Measurements from ENCODE around the gene RUVBL2.
A peak's percentile ranks its signal among the peaks of the same experiment; 100 is the strongest.

The RUVBL2 gene

DNA sequence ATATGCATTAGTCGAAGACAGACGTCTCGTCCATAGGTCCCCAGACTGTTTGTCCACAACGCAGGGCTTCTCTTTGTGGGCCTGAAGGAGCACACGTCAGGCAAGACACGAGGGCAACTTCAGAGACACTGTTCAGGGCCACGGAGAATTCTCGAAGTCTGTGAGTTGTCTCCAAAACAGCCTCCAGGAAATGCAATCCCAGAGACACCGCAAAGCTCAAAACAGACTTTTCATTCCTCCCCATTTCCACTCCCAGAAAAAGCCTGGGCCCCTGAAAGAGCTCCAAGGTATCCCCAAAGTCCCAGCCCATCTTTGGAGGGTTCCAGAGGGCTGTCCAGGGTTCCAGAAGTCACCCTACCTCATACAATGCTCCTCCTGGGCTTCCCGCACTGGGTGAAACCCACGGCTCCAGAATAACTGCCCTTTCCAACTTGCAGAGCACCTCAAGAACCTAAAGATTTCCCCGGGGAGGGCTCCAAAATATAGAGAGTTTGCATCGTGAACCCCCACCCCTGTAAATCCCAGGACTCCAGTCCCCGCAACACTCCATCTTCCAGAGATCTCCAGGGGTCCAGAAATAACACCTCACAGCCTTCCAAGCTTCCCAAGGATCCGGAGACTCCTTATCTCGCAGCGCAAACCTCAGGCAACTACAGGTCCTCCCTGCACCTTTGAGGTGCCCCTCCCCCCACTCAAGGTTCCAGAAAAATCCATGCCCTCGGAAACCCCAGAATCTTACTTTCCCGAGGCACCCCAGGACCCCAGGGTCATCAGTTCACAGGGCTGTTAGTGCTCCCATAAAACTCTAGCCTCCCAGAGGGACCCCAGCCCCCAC lies 29.3 kb upstream of the RUVBL2 start:
- DNase-seq (ENCODE audit: low read depth), result peak; percentile 69

DNA sequence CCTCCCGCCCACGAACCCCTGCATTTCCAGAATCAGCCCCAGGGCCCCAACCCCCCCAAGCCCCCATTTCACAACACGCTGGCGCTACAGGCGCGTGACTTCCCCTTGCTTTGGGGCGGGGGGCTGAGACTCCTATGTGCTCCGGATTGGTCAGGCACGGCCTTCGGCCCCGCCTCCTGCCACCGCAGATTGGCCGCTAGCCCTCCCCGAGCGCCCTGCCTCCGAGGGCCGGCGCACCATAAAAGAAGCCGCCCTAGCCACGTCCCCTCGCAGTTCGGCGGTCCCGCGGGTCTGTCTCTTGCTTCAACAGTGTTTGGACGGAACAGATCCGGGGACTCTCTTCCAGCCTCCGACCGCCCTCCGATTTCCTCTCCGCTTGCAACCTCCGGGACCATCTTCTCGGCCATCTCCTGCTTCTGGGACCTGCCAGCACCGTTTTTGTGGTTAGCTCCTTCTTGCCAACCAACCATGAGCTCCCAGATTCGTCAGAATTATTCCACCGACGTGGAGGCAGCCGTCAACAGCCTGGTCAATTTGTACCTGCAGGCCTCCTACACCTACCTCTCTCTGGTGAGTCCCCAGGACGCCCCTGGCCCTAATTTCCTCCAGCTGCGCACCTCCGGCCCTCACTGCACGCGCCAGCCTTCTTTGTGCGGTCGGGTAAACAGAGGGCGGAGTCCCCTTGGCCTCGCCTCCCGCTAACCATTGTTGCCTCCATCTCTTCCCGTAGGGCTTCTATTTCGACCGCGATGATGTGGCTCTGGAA lies 28.5 kb upstream of the RUVBL2 start, which contains the start of gene FTL:
Gene FTL, plus strand, starts transcription at position 270 of the 766 bp plus-strand sequence. Its CDS starts 199 bp downstream, at position 469.
- peak; percentile 95 for DNase-seq (ENCODE audit: low read depth)

DNA sequence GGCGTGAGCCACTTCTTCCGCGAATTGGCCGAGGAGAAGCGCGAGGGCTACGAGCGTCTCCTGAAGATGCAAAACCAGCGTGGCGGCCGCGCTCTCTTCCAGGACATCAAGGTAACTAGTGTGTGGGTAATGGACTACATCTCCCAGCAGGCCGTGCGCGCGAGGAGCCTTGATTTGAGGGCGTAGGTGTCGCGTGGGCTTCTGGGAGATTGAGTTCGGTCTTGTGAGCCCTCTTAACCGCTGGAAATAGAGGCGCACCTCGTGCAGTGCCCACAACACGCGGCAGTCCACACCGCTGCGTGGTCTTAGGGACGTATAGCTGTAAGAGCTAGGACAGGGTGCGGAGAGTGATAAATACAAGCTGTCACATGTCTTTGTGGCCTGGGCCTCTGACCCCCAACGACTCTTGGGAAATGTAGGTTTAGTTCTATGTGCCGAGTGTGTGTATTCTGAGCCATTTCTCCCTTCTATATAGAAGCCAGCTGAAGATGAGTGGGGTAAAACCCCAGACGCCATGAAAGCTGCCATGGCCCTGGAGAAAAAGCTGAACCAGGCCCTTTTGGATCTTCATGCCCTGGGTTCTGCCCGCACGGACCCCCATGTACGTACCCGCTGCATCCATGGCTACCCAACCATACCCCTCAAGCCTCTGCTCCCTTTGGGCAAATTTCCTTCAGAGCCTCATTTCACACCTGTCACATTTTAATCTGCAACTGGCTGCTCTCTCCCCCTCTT lies 27.7 kb upstream of the RUVBL2 start:
- peak; percentile 71 for DNase-seq (ENCODE audit: low read depth)

DNA sequence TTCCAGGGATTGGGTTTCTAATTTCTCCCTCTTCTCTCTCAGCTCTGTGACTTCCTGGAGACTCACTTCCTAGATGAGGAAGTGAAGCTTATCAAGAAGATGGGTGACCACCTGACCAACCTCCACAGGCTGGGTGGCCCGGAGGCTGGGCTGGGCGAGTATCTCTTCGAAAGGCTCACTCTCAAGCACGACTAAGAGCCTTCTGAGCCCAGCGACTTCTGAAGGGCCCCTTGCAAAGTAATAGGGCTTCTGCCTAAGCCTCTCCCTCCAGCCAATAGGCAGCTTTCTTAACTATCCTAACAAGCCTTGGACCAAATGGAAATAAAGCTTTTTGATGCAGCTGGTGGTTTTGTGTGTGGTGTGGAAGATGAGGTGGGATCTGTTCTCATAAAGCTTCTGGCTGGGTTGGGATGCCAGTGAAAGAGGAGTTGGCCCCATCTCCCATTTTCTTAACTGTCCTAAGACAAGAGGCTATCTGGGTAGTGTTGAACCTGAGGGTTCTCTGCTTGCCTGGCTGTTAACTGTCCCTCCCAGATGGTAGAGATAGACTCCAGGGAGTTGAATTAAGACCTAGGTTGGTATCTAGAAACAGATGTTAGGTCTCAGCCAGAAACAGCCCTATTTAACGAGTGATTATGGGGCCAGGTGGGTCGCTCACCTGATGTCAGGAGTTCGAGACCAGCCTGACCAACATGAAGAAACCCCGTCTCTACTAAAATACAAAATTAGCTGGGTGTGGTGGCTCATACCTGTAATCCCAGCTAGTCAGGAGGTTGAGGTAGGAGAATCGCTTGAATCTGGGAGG lies 26.9 kb upstream of the RUVBL2 start:
- DNase-seq (ENCODE audit: low read depth), result no peak

DNA sequence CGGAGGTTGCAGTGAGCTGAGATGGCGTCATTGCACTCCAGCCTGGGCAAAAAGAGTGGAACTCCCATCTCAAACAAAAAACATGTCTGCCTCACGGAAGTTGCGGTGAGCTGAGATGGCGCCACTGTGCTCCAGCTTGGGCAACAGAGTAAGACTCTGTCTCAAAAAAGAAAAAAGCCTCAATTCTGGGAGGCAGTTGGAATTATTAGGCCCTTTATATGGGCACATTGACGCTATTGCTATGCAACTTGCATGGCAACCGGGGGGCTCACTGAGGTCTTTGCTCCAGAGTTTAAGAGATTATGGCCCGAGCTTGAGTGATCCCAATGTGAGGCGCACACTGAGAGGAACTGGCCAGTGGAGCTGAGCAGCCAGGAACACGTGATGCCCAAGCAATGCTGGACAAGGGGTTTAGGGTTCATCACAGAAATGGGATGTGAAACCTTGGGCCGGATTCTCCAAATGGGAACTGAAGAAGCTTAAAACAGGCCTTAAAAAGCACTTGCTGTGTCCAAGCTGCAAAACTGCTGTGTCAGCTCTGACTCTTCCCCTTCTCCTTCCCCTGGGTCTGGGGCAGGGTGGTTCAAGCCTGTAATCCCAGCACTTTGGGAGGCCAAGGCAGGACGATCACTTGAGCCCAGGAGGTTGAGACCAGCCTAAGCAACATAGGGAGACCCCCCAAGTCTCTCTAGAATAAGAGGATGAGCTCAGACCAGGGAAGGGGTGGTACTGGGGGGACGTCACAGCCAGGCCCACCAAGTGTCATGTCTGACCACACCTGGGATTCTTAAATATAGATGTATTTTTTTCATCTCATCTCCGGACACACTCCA lies 26.1 kb upstream of the RUVBL2 start:
- peak; percentile 78 for DNase-seq (ENCODE audit: low read depth)

DNA sequence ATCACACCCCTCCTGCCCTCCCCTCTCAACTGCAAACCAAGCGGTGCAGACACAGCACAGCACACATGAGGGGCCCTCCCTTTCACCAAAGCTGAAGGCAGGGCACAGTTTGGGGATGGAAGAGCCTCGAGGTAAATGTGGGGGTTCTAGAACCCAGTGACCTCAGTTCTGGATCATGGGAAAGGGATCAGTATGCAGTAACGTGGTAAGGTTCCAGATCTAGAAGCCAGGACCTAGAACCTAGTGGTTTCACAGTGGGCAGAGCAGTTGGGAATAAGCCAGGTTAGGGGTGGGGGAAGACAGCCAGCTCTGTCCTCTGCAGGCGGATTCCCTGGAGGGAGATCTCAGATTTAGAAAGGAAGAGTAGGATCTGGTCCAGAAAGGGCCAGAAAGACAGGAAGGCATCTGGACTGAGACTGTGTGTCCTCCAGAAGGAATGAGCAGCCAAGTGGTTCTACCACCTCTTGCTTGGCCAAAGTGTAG lies 25.5 kb upstream of the RUVBL2 start:
- DNase-seq (ENCODE audit: low read depth), result peak; percentile 67

DNA sequence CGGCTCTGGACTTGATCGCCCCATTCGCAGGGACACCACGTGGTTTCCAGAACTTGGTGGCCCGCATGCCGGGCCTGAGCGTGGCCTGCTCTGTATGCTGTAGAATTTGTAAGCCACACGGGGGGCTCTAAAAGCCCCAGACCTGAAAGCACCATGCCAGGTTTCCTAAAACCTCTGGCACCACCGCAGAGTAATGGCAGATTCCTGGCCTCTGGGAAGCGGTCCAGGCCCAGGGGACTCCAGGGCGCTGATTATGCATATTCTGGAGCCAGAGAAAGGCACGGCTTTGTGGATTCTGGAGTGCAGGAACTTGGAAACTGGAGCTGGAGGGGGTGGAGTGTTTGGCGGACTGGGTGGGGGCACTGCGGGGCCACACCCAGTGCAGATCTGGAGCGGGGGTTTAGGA lies 24.9 kb upstream of the RUVBL2 start:
- DNase-seq (ENCODE audit: low read depth), result no peak

DNA sequence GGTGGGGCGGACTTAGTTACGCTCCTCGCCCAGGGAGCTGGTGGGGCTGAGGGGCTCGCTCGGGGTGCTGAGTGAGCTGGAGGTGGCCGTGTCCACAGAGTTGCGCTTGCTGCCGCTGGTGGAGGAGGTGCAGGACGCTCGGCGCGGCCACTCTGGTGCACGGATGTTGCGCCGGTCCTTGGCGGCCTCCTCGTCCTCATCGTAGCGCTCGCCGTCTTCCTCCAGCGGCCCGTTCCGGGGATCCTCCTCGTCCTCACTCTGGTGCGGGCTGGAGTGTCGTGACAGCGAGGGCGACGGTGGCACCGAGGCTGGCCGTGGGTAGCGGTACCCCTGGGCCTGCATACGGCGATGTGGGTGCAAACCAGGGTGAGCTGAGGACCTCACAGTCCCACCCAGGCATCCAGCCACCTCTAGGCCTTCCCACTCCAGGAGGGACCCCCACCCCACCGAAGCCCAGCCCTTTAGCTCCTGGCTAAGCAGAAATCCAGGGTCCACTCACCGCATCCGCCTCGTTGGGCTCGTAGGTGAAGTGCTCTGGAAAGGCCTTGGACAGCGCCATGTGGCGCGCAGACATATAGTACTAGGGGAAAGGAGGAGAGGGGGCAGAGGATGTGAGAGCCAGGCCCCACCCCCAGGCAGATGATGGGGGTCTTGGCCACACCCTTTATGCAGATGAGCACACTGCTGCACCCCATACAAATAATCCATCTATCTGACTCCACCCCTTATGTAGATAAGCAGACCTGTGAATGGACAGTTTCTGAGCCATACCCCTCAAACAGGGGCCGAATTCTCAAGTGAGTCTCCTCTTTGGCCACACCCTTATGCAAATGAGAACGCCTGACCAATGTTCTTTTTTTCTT lies 24.2 kb upstream of the RUVBL2 start:
- peak; percentile 53 for DNase-seq (ENCODE audit: low read depth)

DNA sequence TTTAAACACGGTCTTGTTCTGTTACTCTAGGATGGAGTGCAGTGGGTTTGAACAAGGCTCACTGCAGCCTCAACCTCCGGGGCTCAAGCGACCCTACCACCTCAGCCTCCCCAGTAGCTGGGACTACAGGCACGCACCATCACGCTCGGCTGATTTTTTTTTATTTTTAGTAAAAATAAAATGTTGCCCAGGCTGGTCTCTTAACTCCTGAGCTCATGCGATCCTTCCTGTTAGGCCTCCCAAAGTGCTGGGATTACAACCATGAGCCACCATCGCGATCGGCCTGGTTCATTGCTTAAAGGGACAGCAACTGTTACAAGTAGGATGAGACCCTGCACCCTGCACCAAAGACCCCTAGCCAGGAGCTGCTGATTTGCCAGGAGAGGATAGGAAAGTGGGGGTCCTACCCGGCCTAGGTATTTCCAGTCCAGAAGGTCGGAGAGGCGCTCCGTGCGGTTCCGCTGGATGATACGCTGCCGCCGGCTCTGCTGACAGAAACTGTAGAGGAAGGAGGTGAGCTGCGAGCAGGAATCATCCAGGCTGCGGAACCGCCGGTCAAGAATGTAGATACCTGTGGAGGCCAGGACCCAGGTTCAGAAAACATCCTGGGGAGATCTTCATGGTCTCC lies 23.4 kb upstream of the RUVBL2 start:
- no peak for DNase-seq (ENCODE audit: low read depth)

DNA sequence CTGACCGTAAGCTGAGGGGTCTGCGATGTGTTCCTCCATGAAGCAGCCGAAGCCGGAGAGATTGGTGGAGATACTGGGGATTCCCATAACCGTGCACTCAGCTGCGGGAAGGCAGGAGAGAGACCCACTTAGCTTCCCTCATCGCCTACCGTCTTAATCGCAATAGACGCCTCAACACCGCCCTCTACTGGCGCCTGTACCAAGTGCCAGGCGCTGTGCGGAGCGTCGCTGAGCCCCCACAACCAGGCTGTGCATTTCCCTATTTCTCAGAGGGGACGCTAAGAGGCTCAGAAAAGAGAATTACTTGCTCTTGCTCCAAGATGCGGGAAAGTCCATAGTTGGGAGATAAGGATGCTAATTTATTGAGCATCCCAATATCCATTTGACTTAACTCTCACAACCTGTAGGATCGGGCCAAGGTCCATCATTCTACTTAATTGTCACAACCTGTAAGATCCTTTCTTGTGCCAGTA lies 22.7 kb upstream of the RUVBL2 start:
- peak; percentile 69 for DNase-seq (ENCODE audit: low read depth)

DNA sequence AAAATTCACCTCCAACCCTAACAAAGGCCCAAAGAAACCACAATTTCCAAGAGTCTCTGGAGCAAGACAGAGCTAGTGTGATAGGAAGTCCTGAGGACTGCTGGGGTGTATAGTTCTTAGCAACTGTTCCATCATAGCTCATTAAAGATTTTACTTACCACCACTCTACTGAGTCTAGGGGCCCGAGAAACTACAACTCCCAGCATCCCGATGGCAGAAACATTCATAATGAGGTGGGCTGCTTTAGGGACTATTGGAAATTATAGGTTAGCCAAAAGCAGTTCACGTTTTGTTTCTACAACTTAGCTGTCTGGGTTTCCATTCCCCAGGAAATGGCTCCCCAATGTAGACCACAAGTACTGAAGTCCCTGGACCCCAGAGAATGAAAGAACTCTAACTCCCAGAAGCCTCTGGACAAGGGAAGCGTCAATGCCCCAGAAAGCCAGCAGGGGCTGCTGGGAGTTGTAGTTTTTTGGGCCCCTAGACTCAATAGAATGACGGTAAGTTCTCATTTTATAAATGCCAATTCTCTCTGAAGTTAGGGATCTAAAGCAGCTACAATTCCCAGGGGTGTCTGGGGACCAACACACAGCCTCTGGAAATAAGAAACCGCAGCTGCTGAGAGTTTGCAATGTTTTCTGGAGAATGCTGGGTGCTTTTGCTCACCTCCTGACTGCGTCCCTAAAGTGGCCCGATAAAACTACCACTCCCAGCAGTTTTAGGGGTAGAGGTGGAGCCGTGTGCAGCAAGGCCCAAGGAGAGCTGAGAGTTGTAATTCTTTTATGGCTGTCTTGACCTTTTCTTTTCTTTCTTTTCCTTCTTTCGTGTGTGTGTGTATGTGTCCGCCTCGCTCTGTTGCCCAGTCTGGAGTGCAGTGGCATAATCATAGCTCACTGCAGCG lies 17.5 kb upstream of the RUVBL2 start:
- no peak for DNase-seq (ENCODE audit: low read depth)

DNA sequence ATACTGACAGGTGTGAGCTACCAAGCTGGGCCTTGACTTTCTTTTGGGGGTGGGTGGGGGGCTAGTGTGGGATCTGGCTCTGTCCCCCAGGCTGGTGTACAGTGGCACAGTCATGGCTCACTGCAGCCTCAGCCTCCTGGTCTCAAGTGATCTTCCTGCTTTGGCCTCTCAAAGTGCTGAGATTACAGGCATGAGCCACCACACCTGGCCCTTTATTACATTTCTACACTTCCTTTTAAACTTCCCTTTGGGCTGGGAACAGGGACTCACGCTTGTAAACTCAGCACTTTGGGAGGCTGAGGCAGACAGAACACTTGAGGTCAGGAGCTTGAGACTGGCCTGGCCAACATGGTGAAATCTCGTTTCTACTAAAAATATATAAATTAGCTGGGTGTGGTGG lies 16.6 kb upstream of the RUVBL2 start:
- no peak for DNase-seq (ENCODE audit: low read depth)

DNA sequence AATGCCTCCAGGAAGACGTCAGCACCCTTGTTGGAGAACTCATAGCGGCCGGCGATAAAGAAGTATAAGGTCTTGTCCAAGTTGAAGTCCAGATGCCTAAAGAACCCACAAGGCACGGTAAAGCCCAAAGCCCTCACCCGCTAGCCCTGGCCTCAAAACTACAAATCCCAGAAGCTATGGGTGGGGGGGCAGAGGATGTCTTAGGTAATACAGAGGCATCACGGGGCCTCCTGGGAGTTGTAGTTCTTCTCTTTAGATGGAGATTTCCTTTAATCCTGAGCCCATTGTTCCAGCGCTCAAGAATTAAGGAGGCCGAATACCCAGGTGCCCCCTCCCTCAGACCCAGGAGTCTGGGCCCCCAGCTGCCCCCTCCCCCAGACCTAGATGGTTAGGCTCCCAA lies 11.4 kb upstream of the RUVBL2 start:
- DNase-seq (ENCODE audit: low read depth), result no peak

DNA sequence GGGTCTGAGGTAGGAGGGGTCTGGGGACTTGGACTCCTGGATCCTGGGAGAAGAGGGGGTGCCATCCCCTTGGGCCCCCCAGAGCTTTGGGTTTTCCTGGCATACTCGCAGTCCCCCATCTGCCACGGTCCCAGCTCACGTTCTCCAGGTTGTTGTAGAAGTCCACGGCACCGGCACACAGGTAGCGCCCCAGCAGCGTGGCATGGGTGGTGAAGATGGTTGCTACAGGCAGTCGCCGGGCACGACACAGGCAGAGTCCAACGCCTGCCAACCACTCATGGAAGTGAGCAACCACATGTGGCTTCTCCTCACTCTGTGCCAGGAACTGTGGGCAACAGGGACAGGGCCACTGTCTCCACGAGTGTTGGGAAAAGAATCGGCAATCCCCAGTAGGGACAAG lies 8.0 kb upstream of the RUVBL2 start:
- no peak for DNase-seq (ENCODE audit: low read depth)

DNA sequence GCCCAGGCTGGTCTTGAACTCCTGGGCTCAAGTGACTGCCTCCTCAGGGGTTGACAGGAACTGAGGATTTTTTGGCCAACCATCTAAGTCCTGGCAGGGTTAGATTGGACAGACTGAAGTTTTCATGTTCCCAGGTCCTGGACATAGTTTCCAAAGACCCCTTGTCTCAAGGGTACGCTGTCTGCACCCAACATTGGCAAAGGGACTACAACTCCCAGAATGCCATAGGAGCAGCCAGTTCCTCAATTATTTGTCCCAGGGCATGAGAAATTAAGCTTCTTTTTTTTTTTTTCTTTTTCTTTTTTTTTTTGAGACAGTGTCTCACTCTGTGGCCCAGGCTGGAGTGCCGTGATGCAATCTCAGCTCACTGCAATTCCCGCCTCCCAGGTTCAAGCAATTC lies 7.5 kb upstream of the RUVBL2 start:
- DNase-seq (ENCODE audit: low read depth), result no peak

DNA sequence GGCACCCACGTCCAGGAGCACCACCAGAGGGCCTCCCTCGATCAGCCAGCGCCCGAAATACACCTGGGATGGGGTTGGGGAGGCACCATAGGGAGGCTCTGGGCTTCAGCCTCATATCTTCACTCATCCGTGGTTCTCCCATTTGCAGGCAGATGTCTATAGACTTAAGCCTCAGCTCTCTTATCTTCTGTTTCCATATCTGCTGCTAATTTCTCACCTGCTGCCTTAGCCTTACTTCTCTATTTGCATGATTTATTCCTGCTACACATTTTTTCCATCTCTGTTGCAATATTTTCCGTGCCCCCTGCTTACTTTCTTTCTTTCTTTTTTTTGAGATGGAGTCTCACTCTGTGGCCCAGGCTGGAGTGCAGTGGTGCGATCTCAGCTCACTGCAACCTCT lies 6.4 kb upstream of the RUVBL2 start:
- DNase-seq (ENCODE audit: low read depth), result no peak

DNA sequence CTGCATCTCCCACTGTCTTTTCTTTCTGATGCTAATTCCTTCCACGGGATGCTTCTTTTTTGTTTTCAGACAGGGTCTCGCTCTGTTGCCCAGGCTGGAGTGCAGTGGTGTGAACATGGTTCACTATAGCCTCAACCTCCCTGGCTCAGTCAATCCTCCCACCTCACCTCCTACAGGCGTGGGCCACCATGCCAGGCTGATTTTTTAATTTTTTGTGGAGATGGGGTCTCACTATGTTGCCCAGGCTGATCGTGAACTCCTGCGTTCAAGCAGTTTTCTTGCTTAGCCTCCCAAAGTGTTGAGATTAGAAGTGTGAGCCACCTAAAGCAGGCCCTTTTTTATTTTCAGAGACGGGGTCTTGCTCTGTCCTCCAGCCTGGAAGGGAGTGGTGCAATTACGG lies 5.4 kb upstream of the RUVBL2 start:
- no peak for DNase-seq (ENCODE audit: low read depth)

DNA sequence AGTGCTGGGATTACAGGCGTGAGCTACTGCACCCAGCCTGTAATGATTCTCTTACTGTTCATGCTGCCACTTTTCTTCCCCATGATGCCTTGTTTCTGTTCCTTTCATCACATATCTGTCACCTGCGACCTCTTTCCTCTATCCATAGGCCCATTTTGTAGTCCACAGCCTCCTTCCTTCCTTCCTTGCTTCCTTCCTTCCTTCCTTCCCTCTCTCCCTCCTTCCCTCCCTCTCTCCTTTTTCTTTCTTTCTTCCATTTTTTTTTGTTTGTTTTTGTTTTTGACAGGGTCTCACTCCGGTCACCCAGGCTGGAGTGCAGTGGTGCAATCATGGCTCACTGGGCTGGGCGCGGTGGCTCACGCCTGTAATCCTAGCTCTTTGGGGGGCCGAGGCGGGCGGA lies 4.8 kb upstream of the RUVBL2 start:
- no peak for DNase-seq (ENCODE audit: low read depth)

All from amniotic epithelial cell (primary cell).